GM12892 (cell line): Measurements from ENCODE around the gene METTL25B.

Experiments
- DNase-seq: peaks from one replicate; pipeline ENCODE4 v3.0.0; 2011; ENCODE audit not compliant: insufficient read length
- FAIRE-seq: peaks from 2 replicates; lab custom pipeline; 2011; peaks lifted over from hg19 to GRCh38; lab: Jason Lieb, UNC
- POLR2A ChIP-seq: IDR thresholded peaks from 2 replicates; pipeline ENCODE4 v1.6.1; 2011; ENCODE audit warnings: low read depth, low read length, control low read depth
- POLR2AphosphoS5 ChIP-seq: IDR thresholded peaks from 2 replicates; pipeline ENCODE4 v1.6.1; 2011; ENCODE audit warnings: low read depth, low read length, control low read depth
- TAF1 ChIP-seq: IDR thresholded peaks from 2 replicates; pipeline ENCODE4 v1.6.1; 2011; ENCODE audit warnings: low read depth, mild to moderate bottlenecking, control low read depth, low read length, borderline replicate concordance

Gene METTL25B

DNA sequence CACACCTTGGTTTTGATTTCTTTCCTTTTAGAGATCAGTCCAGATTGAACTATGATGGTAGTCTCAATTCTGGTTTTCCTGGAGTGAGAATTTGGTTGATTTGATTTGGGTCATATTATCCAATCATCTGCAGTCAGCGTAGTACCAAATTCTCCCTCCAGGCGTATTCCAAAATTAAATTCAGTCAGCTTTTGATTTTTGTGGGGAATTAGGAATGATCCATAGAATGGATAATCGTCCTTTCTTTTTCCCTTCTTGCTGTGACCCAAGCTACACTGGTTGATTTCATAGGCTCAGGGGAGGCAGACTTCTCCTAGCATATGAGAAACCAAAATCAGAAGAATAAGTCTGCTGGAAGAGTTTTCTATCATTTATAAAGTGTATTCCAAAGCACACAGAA lies 44.0 kb downstream of the METTL25B start:
- FAIRE-seq, result no peak
- DNase-seq, result no peak
- TF ChIP-seq TAF1 (no peak), POLR2AphosphoS5 (no peak), POLR2A (no peak)

DNA sequence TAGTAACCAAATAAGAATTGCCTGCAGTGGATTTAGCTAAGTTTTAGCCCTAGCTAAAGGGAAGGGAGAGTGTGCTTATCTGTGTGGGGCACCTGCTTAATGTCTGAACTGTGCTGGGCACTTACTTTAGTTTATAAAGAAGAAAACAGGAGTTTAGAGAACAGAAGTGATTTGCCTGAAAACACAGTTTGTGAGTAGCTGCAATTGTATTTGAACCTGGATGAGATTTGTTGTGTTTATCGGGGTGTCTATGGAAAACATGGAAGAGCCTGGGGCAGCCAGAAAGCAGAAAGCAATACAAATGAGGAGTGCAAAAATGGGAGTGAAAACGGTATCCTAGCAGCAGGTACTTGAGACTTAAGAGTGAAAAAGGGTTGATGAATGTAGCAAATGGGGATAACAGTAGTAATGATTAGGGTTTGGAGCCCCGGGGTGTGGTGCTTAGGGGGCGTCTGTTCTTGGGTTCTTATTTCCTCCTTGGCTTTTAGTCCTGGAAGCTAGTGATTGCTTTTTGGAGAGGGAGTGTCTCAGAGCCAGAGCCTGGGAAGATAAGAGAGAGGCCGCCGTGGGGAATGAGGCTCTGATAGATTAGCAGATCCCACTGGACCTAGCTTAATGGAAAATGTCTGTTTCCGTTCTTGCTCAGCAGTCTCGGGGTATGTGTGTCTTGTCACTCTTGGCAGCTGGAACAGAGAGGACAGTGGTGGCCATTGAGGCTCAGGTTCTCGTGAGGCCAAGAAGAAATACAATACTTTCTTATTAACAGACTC lies 44.6 kb downstream of the METTL25B start:
- FAIRE-seq, result no peak
- no peak for DNase-seq
- TF ChIP-seq POLR2AphosphoS5 (no peak), POLR2A (no peak), TAF1 (no peak)

- DNase-seq (no peak), FAIRE-seq (no peak)
- no peak for TF ChIP-seq POLR2A
Measured at GRCh38 chr1:156773607-156774006, 45.3 kb downstream of the METTL25B start.

- DNase-seq (no peak), FAIRE-seq (no peak)
- TF ChIP-seq TAF1 (no peak), POLR2A (no peak), POLR2AphosphoS5 (no peak)
Measured at GRCh38 chr1:156775799-156776198, 47.5 kb downstream of the METTL25B start.

DNA sequence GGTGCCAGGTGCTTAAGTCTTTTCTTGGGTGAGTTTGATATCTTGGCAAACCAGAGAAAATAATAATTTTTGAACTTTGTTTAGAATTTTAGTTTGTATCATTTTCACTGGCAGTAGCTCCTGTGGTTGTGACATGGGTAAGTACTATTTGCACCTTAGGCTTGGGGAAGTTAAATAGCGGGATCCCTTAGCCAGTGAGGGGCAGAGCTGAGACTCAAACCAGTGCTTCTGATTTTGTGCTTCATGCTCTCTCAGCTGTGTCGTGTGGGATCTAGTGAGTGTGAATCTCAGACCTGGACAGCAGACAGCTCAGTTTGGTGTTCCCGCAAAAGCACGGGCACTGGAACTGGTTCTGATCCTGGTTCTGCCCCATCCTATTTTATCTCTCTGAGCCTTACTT lies 48.7 kb downstream of the METTL25B start:
- DNase-seq (no peak), FAIRE-seq (no peak)
- TF ChIP-seq POLR2A (no peak), TAF1 (no peak), POLR2AphosphoS5 (no peak)

GRCh38 chr1:156777573-156777972 lies 49.3 kb downstream of the METTL25B start:
- no peak for TF ChIP-seq TAF1
- no peak for TF ChIP-seq POLR2AphosphoS5
- TF ChIP-seq POLR2A, result no peak
- FAIRE-seq (no peak), DNase-seq (no peak)

DNA sequence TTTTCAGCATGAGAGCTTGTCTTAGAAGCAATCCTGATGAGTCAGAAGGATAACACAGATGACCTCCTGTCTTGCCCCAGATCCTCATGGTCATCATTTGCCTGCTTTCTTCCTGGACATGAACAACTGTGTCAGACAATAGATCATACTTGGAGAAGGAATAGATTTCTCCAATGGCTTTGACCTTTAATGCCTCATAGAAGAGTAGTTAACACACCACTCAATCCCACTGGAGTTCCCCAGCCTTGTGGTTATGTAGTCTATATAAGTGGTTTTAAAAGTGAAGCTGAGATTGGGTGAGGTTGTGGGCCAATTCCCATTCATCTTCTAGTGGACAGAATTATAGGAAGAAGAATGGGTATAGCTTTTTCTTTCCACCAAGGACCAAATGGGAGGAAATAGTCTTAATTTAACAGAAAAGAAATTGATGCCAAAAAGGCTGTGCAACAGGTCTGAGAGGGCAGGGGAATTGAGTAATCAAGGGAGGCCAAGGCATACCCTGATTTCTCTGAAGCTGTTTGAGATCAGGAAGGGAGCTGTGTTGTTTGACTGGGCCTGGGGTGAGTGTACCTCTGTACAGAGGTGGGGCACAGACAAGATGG lies 53.4 kb downstream of the METTL25B start:
- DNase-seq, result no peak
- no peak for FAIRE-seq
- TF ChIP-seq TAF1, result no peak
- no peak for TF ChIP-seq POLR2A
- no peak for TF ChIP-seq POLR2AphosphoS5

- no peak for FAIRE-seq
Measured at GRCh38 chr1:156785458-156785857, 57.2 kb downstream of the METTL25B start.

More at GRCh38 chr1:156785458-156785857, 57.2 kb downstream of the METTL25B start:
- no peak for TF ChIP-seq POLR2AphosphoS5
- no peak for DNase-seq
